ENCODE results near the gene FRMD1.

The FRMD1 gene

DNA sequence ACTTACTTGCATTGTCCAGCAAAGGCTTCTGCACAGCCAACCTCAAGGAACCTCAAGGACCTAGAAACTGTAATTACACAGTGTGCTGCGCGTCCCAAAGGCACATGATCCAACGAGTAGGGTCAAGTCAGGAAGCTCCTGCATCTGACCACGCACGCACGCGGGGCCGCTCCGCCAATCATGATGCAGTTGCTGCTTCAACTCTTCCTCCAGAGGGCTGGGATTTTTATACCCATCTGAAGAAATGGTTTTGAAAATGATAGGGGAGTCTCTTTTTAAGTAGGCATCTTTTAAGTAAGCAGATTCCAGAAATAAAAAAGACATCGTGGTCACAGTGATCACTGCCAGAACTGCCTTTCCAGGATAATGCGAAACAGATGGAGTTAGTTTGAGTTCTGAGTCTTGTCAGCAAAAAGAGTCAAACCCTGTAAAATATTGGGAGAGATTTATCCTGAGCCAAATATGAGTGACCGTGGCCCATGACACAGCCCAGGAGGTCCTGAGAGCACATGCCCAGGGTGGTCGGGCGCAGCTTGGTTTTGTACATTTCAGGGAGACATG lies 47.5 kb downstream of the FRMD1 start:
- Mint-ChIP-seq H3K36me3 (ENCODE audit: low read depth) (peaks cover 1% of the 10 kb centered on the region), H3K4me3 (no peak overlapping the region), H3K9me3 (peaks cover 4% of the 10 kb centered on the region), H3K27ac (no peak overlapping the region), H3K4me1 (no peaks in the 10 kb centered on the region), H3K27me3 (peaks cover 36% of the 10 kb centered on the region)
- ATAC-seq (no peak), DNase-seq (no peak)

DNA sequence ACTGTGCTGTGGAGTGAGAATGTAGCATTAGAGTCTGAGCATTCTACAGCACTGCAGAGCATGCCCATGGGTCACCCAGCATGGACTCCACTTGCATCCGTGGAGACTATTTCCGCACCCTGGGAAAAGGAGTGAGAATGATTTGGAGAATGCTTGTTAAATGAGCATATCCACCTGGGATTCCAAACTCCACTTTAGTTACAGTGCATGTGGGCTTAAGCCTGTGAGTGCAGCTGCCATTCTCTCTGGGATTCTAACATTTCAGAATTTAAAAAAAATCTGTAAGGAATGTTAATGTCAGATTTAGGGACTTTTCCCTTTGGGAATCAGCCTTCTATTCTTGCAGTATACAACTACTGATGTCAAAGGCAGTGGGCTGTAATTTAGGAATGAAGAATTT lies 48.1 kb downstream of the FRMD1 start:
- Mint-ChIP-seq H3K36me3 (ENCODE audit: low read depth) (no peaks in the 10 kb centered on the region), H3K9me3 (peaks cover under 1% of the 10 kb centered on the region)
- no peak for ATAC-seq

DNA sequence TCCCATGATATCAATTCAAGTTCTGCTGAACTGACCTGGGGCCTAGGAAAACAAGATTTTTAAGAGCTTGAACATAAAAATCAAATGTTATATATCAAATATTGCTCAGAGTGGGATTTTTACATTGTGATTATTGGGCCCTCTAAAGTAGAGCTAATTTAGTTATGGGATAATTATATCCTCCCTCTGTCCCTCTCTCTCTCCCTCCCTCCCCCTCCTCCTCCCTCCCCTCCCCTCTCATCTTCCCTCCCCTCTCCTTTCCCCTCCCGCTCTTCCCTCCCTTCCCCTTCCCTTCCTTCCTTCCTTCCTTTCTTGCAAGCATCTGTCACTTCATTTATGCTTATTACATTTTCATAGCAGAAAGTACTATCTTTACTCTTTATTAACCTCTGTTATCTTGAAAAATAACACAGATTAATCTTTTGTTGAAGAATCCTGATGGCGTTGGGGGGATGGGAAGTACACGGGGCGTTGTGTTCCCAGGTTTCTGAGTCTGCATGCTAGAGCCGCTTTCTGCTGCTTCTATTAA lies 48.7 kb downstream of the FRMD1 start:
- H3K4me1 Mint-ChIP-seq = no peaks in the 10 kb centered on the region
- H3K27me3 Mint-ChIP-seq = peaks cover 28% of the 10 kb centered on the region
- no peaks in the 10 kb centered on the region for H3K9me3 Mint-ChIP-seq
- no peaks in the 10 kb centered on the region for H3K36me3 Mint-ChIP-seq (ENCODE audit: low read depth)
- H3K27ac Mint-ChIP-seq = no peak overlapping the region
- DNase-seq = no peak
- no peak overlapping the region for H3K4me3 Mint-ChIP-seq
- ATAC-seq = no peak

More for the DNA sequence above, 48.1 kb downstream of the FRMD1 start:
- H3K4me3 Mint-ChIP-seq = no peak overlapping the region
- H3K27me3 Mint-ChIP-seq = peaks cover 32% of the 10 kb centered on the region
- no peak overlapping the region for H3K27ac Mint-ChIP-seq
- no peaks in the 10 kb centered on the region for H3K4me1 Mint-ChIP-seq
- no peak for DNase-seq

DNA sequence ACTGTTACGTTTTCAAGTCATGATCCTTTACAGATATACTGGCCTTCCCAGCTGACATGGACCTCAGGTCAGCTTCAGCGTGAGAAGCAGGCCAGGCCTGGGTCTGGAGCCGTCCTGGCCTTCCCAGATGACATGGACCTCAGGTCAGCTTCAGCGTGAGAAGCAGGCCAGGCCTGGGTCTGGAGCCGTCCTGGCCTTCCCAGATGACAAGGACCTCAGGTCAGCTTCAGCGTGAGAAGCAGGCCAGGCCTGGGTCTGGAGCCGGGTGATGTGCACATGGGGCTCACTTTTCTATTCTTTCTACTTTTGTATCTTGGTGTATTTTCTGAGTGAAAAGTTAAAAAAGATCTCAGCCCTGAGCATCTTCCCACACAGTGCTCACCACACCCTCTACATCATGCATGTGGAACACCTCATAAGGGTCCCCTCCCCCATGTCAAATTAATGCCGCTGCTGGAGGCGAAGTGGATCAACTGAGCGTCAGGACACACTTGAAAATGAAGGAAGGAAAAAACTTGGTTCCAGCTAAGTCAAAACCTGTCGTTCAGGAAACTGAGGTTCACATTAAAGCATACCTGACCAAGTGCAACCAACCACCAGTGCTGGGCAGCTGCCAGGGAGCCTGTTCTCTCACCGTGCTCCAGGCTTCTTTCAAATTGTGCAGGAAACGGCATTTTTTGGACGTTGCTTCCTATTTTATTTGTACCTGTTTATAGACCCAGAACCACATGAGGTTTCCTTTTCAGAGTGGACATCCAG lies 49.4 kb downstream of the FRMD1 start:
- no peak overlapping the region for H3K27ac Mint-ChIP-seq
- ATAC-seq = no peak

DNA sequence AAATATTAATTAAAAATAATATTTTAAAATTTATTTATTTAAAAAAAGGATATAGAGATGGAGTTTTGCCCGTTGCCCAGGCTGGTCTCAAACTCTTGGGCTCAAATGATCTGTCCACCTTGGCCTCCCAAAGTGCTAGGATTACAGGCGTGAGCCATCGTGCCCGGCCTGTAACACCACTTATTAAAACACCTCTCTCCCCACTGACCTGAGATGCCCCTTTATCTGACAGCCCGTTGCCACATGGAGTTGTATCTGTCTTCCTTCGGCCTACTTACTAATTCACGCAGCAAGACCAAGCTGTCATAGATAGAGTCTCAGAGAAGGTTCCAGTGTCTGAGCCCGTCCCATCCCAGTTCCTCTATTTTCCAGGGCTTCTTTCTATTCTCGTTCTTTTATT lies 50.8 kb downstream of the FRMD1 start:
- no peaks in the 10 kb centered on the region for H3K9me3 Mint-ChIP-seq
- H3K27ac Mint-ChIP-seq = no peak overlapping the region
- ATAC-seq = no peak

More for the DNA sequence above, 49.4 kb downstream of the FRMD1 start:
- H3K4me1 Mint-ChIP-seq = no peaks in the 10 kb centered on the region
- peaks cover 22% of the 10 kb centered on the region for H3K27me3 Mint-ChIP-seq
- no peaks in the 10 kb centered on the region for H3K9me3 Mint-ChIP-seq
- no peak overlapping the region for H3K4me3 Mint-ChIP-seq
- DNase-seq = no peak
- H3K36me3 Mint-ChIP-seq (ENCODE audit: low read depth) = no peaks in the 10 kb centered on the region

DNA sequence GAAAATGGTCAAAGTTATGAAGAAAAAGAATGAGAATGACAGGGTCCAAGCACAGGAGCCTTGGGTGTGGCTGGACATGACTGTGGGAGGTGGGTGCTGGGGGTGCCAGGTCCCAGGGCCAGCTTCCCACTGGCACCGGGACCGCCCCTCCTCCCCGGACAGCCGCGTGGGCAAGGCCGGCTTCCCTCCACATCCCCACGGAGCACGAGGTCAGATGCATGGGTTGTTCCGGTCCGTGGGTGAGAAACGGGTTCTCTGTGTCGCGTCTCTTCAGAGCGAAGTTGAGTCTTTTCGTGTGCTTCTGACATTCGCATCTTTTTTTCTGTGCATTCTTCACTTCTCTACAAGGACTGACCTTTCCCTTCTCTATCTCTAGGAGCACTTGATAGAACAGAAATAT lies 51.5 kb downstream of the FRMD1 start:
- Mint-ChIP-seq H3K4me1 (no peaks in the 10 kb centered on the region), H3K9me3 (no peaks in the 10 kb centered on the region), H3K27me3 (peaks cover 18% of the 10 kb centered on the region), H3K4me3 (no peak overlapping the region), H3K36me3 (ENCODE audit: low read depth) (no peaks in the 10 kb centered on the region), H3K27ac (no peak overlapping the region)
- ATAC-seq = no peak
- DNase-seq = no peak

More for the DNA sequence above, 50.8 kb downstream of the FRMD1 start:
- Mint-ChIP-seq H3K27me3 (peaks cover 18% of the 10 kb centered on the region), H3K36me3 (ENCODE audit: low read depth) (no peaks in the 10 kb centered on the region), H3K4me3 (no peak overlapping the region), H3K4me1 (no peaks in the 10 kb centered on the region)
- no peak for DNase-seq

DNA sequence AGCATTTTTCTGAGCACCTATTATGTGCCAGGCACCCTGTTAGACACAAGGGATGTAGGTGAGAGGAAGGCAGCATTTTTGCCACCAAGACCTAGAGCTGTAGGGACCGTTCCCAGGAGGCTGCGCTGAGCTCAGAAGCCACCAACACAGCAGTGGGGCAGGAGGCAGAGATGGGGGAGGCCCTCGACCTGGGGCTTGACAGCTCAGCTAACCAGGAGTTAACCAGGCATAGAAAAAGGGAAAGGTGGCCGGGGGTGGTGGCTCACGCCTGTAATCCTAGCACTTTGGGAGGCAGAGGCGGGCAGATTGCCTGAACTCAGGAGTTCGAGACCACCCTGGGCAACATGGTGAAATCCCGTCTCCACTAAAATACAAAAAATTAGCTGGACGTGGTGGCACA lies 52.1 kb downstream of the FRMD1 start:
- H3K4me1 Mint-ChIP-seq = no peaks in the 10 kb centered on the region
- no peak overlapping the region for H3K4me3 Mint-ChIP-seq
- no peak for ATAC-seq
- no peak for DNase-seq
- no peak overlapping the region for H3K27ac Mint-ChIP-seq
- peaks cover 15% of the 10 kb centered on the region for H3K27me3 Mint-ChIP-seq
- no peaks in the 10 kb centered on the region for H3K36me3 Mint-ChIP-seq (ENCODE audit: low read depth)
- no peaks in the 10 kb centered on the region for H3K9me3 Mint-ChIP-seq

DNA sequence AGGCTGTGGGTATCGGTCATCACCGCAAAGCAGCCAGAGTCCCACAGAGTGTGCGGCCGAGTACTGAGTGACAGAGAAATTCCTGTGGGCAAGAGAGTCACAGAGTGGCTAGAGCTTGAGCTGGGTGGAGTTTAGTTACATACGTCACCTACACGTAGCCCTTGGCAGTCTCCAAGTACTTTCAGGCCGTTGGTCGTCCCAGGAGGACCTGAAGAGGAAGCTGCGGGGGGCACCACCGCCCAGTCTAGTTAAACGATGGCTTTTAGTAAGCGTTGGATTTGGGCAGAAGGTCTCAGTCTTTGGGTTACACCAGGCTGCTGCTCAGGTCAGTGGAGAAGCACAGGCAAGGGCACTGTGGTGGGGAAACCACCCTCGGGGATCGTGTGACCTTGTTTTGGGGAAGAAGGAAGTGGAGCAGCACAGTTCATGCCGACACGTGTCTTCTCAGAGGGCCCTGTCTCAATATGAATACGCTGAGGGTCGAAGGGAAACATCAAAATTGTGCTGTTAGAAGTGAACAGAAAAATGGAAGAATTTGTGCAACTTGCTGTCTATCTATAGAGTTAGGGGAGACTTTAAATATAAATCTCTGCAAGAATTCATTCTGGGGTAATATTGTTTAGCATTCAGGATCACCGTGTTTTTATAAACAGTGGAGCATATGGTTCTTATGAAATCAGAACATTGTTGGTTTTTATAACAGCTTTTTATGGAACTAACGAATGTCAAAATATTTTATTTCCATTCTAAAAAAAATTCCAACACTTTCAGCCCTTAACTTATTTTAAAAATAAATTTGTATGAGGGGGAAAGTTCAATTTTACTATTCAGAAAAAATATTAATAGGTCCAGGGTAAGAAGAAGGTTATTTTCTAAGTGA lies 52.9 kb downstream of the FRMD1 start:
- Mint-ChIP-seq H3K4me1 (no peaks in the 10 kb centered on the region), H3K27ac (no peak overlapping the region), H3K36me3 (ENCODE audit: low read depth) (no peaks in the 10 kb centered on the region), H3K4me3 (no peak overlapping the region), H3K9me3 (no peaks in the 10 kb centered on the region), H3K27me3 (peaks cover 11% of the 10 kb centered on the region)
- ATAC-seq = no peak
- no peak for DNase-seq

DNA sequence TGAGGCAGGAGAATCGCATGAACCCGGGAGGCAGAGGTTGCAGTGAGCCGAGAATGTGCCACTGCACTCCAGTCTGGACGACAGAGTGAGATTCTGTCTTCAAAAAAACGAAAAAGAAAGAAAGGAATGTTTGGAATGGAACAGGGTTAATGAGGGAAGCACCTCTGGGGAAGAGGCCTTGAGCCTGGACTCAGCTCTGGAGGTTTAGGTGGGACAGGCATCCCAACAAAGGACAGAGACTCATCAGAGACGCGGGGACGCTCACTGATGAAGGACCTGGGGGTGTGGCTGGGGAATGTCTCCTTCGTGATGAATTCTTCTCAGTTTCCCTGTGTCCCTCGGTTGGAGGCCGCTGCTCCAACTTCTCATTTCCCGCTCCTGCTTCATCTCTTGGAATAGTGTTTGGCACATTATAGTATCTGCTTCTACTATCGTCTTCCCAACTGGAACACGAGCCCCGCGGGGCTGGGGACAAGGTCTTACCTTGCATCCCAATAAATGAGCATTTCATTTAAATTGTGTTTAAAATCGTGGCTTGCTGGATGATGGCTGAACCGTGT lies 54.0 kb downstream of the FRMD1 start:
- Mint-ChIP-seq H3K27ac (no peak overlapping the region), H3K4me1 (no peaks in the 10 kb centered on the region), H3K9me3 (no peaks in the 10 kb centered on the region), H3K4me3 (no peak overlapping the region), H3K27me3 (peaks cover 11% of the 10 kb centered on the region), H3K36me3 (ENCODE audit: low read depth) (no peaks in the 10 kb centered on the region)
- DNase-seq (no peak), ATAC-seq (no peak)

DNA sequence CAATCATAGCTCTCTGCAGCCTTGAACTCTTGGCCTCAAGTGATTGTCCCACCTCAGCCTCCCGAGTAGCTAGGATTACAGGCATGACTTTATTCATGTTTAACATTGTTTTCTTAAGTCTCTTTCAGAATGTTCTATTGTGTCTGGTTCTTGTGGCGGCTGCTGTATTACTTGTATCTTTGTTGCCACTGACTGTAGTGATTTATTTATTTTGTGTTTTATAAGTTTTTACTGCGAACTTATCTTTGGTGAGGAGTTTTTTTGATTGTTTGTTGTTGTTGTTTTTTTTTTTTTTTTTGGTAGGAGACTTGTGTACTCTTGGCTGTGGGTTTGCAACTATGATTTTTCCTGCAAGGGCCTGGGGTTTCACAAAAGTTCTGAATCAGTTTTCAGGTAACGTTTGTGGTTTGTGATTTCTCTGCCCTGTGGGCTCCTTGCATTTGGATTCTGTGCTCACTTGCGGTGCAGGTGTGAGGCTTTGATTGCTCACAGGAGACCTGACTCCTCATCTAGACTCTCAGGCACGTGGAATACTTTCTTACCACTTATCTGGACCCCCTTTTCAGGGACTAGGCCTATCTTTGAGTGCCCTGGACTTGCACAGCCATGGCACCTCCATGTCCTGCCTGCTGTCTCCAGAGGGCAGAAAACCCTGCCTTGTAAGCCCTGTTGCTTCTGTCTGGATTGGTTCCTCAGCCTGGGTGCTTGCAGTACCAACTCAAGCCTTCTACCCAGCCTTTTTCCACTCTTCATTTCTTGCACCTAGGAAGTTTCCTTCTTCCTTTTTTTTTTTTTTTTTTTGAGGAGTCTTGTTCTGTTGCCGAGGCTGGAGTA lies 56.3 kb downstream of the FRMD1 start:
- no peak for ATAC-seq
- DNase-seq = no peak
- Mint-ChIP-seq H3K27me3 (peaks cover 7% of the 10 kb centered on the region), H3K9me3 (no peaks in the 10 kb centered on the region), H3K27ac (no peak overlapping the region), H3K4me3 (no peak overlapping the region), H3K36me3 (ENCODE audit: low read depth) (no peaks in the 10 kb centered on the region), H3K4me1 (no peaks in the 10 kb centered on the region)

DNA sequence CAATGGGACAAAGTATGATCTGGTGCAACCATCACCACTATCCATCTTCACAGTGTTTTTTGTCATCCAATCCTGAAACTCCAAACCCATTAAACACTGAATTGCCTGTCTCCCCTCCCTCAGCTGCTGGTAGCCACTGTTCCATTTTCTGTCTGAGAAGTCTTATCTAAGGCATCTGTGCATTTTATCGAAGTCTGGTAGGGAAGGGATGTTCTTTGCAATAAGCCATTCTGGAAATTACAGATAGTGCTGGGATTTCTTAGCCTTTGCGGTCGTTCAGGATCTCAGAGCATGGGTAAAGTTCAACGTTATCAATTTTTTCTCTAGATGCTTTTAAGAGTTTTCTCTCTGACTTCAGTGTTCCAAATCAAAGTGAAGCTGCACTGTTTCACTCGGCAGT lies 57.4 kb downstream of the FRMD1 start:
- Mint-ChIP-seq H3K27ac (no peak overlapping the region), H3K4me3 (no peak overlapping the region), H3K36me3 (ENCODE audit: low read depth) (no peaks in the 10 kb centered on the region), H3K9me3 (no peaks in the 10 kb centered on the region), H3K27me3 (peaks cover 4% of the 10 kb centered on the region), H3K4me1 (no peaks in the 10 kb centered on the region)
- DNase-seq (no peak), ATAC-seq (no peak)

DNA sequence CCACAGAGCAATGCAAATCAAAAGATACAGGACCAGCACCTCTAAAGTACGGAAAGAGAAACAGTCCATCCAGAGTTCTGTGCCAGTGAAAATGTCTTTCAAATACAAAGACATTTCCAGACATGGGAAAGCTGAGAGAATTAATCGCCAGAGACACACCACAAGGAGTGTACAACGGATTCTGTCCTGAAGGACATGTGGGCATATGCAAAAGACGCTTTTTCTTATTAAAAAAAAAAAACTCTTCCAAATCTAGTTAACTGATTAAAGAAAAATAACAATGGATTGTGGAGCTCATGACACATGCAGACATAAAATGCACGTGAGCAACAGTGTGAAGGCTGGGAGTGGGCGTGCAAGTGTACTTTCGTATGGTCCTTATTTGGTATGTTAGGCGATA lies 58.8 kb downstream of the FRMD1 start:
- H3K4me3 Mint-ChIP-seq = no peak overlapping the region
- H3K27ac Mint-ChIP-seq = no peak overlapping the region

DNA sequence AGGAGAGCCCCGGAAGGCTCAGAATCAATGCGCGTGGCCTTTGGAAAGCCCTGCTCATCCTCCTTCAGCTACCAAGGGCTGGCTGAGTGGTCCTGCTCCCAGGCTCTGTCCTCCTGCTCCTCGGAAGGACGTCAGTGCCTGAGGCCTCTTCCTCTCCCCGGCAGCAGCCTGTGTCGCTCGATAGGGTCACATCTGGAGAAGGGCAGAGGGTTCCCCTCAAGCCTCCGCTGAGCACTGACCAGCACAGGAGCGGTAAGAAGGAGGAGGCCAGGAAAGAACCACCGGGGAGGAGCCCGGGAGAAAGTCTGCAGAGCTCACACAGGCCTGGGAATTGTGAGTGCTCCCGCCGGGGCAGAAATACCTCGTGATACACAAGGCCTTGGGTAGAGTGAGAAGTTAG lies 60.3 kb downstream of the FRMD1 start:
- DNase-seq (no peak), ATAC-seq (no peak)
- no peak overlapping the region for H3K27ac Mint-ChIP-seq
- no peaks in the 10 kb centered on the region for H3K4me1 Mint-ChIP-seq
- H3K4me3 Mint-ChIP-seq = no peak overlapping the region
- H3K36me3 Mint-ChIP-seq (ENCODE audit: low read depth) = peaks cover 1% of the 10 kb centered on the region
- H3K9me3 Mint-ChIP-seq = no peaks in the 10 kb centered on the region
- H3K27me3 Mint-ChIP-seq = no peaks in the 10 kb centered on the region

More for the DNA sequence above, 58.8 kb downstream of the FRMD1 start:
- no peaks in the 10 kb centered on the region for H3K9me3 Mint-ChIP-seq
- no peaks in the 10 kb centered on the region for H3K4me1 Mint-ChIP-seq
- DNase-seq (no peak), ATAC-seq (no peak)
- H3K36me3 Mint-ChIP-seq (ENCODE audit: low read depth) = no peaks in the 10 kb centered on the region
- H3K27me3 Mint-ChIP-seq = peaks cover 4% of the 10 kb centered on the region

DNA sequence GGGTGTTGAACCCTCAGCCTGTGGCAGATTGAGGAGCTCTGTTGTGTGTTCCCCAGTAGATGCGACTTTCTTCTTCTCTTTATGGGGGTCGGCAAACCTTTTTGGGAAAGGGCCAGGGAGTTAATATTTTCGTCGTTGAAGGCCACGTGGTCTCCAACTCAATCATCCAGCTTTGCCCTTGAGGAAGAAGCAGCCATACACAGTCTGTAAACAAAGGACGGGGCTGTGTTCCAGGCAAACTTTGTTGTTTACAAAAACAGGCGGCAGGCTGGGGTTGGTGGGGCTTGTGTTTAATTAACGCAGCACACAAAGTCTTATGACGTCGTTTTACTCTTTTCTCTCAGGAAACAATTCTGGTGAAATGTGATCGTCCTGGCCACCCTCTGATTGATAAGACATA lies 61.4 kb downstream of the FRMD1 start:
- DNase-seq (no peak), ATAC-seq (no peak)
- Mint-ChIP-seq H3K27ac (no peak overlapping the region), H3K4me3 (no peak overlapping the region), H3K9me3 (no peaks in the 10 kb centered on the region), H3K4me1 (no peaks in the 10 kb centered on the region), H3K36me3 (ENCODE audit: low read depth) (peaks cover 1% of the 10 kb centered on the region), H3K27me3 (no peaks in the 10 kb centered on the region)
